GM10266 (cell line): ENCODE data around the gene SPATA7.

ENCODE experiments used
- DNase-seq: peaks from one replicate; pipeline ENCODE4 v3.0.0; 2012; ENCODE audit errors: extremely low spot score
- CTCF ChIP-seq: IDR thresholded peaks from 2 replicates; pipeline ENCODE4 v1.5.1; 2012; ENCODE audit warnings: mild to moderate bottlenecking, low read depth; ENCODE audit not compliant: control insufficient read depth, insufficient read depth; ENCODE audit errors: missing control alignments

SPATA7 gene

DNA sequence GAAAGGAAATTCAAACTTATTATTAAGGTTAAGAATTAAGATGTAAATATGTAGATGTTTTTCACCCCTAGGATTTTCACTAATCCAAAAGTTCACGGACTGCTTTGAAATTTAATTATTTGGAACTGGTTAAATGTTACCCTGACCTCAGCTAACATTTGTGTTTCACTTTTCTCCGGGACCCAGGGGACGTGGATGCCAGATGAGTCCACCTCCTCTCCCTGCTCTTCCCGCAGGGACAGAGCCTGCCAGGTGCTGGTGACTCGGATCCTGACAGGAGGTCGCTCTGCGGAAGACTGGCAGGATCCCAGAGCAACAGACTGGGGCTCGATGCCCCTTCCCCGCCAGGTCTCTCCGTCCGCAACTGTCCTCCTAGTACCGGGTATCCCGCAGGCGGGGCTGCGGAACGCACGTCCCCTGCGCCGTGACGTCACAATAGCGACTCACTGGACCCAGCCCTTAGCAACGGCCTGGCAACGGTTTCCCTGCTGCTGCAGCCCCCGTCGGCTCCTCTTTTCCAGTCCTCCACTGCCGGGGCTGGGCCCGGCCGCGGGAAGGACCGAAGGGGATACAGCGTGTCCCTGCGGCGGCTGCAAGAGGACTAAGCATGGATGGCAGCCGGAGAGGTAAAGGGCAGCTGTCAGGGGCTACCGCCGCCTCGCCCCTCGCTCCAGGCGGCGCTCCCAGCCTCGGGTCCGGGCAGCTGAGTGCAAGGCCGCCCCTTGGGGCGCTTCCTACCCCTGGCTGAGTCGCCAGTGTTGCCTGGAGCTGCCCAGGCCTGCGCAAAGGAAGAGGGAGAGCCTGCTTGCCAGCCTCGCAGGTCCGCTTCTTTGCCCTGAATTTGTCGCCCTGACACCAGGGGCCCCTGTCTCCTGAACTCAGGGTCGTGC, at the start of gene SPATA7:
Gene SPATA7 (plus strand): TSS at position 446 of the 890 bp plus-strand sequence. CDS start 162 bp downstream, at position 608.
- DNase-seq: peak; percentile 82

DNA sequence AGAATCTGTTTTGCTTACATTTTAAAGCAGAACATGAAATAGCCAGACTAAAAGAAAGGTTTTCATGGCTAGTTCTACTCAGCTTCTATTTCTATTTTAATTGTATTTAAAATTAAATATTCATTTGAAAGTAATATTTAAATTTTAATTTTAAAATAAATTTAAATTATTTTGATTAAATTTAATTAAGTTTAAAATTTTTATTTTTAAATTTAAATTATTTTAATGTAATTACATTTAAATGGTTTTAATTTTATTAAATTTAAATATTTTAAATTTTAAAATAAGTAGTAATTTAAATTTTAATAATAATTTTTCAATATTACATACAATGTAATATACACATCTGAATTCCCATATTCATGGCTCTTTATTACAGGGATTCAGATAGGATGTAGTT, 45.1 kb upstream of the SPATA7 start:
- DNase-seq: no peak

More for the DNA sequence above, at the start of gene SPATA7:
- TF ChIP-seq CTCF: no peak

DNA sequence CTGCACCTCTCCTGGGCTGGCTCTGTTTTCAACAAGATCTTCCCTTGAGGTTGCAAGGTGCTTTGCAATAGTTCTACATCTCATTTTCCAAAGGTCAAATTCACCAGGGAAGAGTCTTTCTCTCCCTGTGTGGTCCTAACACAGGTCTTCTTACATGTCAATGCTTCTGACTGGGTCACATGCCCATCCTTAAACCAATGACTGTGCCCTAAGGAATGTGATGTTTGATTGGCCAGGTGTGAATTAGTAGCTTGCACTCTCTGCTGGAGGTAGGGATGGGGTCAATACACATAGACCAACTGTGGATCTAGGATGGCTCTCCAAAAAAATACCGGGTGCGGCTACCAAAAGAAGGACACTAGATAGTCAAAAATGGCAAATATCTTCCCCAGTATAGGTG, 42.5 kb upstream of the SPATA7 start:
- DNase-seq: no peak
- TF ChIP-seq CTCF: no peak

More for the DNA sequence above, 45.1 kb upstream of the SPATA7 start:
- no peak for TF ChIP-seq CTCF

DNA sequence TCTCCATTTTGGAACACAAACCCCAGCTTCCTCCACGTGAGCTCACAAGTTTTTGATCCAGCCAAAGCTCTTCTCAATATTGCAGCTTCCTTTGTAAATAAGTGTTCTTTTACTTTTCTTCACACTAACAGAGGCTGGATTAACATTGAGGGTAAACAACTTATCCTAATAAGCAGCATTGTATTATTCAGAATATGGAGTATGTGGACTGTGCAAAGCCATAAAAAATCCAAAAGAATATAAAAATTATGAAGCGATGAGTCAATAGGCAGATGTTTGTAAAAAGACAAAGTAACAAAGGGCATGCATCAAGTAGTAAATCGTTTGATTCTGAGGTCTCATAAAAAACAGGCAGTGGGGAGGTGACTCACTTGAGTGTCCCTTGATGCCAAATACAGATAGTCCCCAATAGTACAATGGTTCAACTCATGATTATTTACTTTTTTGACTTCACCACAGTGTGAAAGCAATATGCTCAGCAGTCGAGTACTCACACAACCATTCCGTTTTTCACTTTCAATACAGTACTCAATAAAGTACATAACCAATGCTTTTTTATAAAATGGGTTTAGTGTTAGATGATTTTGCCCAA, 39.3 kb upstream of the SPATA7 start:
- DNase-seq: no peak
- TF ChIP-seq CTCF: no peak

GRCh38 chr14:88348546-88348945, 36.9 kb upstream of the SPATA7 start:
- no peak for TF ChIP-seq CTCF
- no peak for DNase-seq

GRCh38 chr14:88351966-88352691, 33.3 kb upstream of the SPATA7 start:
- TF ChIP-seq CTCF: no peak
- no peak for DNase-seq
